RCC 7860 (cell line): ENCODE measurements around the gene SMIM24.

Experiments used
- DNase-seq: peaks from one replicate; pipeline ENCODE4 v3.0.0-alpha.2; 2015; ENCODE audit warnings: low spot score
- FAIRE-seq: peaks from 2 replicates; lab custom pipeline; 2012; peaks lifted over from hg19 to GRCh38; lab: Jason Lieb, UNC

Gene SMIM24

GRCh38 chr19:3476830-3477229 lies 3.5 kb downstream of the SMIM24 start:
- no peak for FAIRE-seq
- no peak for DNase-seq

GRCh38 chr19:3475449-3475848 lies 4.9 kb downstream of the SMIM24 start:
- DNase-seq (no peak), FAIRE-seq (no peak)

- FAIRE-seq = no peak
Measured at GRCh38 chr19:3474614-3475013, 5.7 kb downstream of the SMIM24 start.

GRCh38 chr19:3474010-3474409 lies 6.3 kb downstream of the SMIM24 start:
- DNase-seq (no peak), FAIRE-seq (no peak)

More at GRCh38 chr19:3474614-3475013, 5.7 kb downstream of the SMIM24 start:
- no peak for DNase-seq

GRCh38 chr19:3471954-3472655 lies 8.2 kb downstream of the SMIM24 start:
- FAIRE-seq (no peak), DNase-seq (no peak)

- FAIRE-seq (no peak), DNase-seq (no peak)
Measured at GRCh38 chr19:3470500-3471128, 9.7 kb downstream of the SMIM24 start.

- no peak for FAIRE-seq
- no peak for DNase-seq
Measured at GRCh38 chr19:3469638-3470499, 10.5 kb downstream of the SMIM24 start.

- DNase-seq = no peak
- FAIRE-seq = no peak
Measured at GRCh38 chr19:3468211-3468610, 12.1 kb downstream of the SMIM24 start.

- FAIRE-seq = no peak
- no peak for DNase-seq
Measured at GRCh38 chr19:3467437-3468198, 12.7 kb downstream of the SMIM24 start.

- DNase-seq (no peak), FAIRE-seq (no peak)
Measured at GRCh38 chr19:3466635-3467034, 13.7 kb downstream of the SMIM24 start.

- DNase-seq (no peak), FAIRE-seq (no peak)
Measured at GRCh38 chr19:3465552-3465951, 14.8 kb downstream of the SMIM24 start.

- DNase-seq (no peak), FAIRE-seq (no peak)
Measured at GRCh38 chr19:3464587-3465235, 15.6 kb downstream of the SMIM24 start.

GRCh38 chr19:3463714-3464586 lies 16.4 kb downstream of the SMIM24 start:
- no peak for FAIRE-seq
- DNase-seq = no peak

GRCh38 chr19:3462991-3463713 lies 17.2 kb downstream of the SMIM24 start:
- FAIRE-seq (no peak), DNase-seq (no peak)

- FAIRE-seq (no peak), DNase-seq (no peak)
Measured at GRCh38 chr19:3459965-3460582, 20.3 kb downstream of the SMIM24 start.

- DNase-seq = peak; percentile 62
- no peak for FAIRE-seq
Measured at GRCh38 chr19:3459089-3459881, 21.0 kb downstream of the SMIM24 start.

GRCh38 chr19:3458229-3459088 lies 21.9 kb downstream of the SMIM24 start:
- DNase-seq (no peak), FAIRE-seq (no peak)
